ENCODE measurements around the gene CORO2A.

DNA sequence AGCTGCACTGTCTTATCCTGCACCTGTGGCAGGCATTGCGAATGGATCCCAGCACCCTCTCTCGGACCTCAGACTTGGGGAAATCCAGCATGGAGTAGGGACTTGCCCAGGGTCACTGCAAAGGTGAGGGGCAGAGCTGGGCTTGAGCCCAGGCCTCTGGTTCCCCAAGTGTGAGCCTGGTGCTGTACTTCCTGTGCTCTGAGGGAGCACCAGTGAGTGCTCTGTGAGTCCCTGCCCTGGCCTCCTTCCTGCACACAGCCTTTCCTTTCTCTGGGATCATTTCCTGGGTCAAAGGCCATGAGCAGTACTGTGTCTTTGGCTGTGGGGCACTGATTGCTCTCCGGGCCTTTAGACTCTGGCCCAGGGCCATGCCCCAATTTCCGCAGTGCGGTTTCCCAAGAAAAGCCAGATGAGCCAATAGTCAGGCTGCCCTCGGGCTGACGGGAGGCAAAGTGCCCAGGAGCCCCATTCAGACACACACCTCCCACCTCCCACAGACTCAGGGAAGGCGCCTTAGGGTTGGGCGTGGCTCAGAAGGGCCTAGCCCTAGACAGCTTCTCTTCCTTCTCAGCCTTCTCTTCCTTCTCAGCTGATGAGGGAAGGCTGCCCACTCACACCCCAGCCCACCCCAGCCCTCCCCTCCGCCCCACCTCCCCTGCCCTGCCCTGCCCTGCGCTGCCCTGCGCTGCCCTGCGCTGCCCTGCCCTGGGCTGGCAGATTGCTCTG lies 50.1 kb downstream of the CORO2A start:
- TF ChIP-seq, protein P1, sequence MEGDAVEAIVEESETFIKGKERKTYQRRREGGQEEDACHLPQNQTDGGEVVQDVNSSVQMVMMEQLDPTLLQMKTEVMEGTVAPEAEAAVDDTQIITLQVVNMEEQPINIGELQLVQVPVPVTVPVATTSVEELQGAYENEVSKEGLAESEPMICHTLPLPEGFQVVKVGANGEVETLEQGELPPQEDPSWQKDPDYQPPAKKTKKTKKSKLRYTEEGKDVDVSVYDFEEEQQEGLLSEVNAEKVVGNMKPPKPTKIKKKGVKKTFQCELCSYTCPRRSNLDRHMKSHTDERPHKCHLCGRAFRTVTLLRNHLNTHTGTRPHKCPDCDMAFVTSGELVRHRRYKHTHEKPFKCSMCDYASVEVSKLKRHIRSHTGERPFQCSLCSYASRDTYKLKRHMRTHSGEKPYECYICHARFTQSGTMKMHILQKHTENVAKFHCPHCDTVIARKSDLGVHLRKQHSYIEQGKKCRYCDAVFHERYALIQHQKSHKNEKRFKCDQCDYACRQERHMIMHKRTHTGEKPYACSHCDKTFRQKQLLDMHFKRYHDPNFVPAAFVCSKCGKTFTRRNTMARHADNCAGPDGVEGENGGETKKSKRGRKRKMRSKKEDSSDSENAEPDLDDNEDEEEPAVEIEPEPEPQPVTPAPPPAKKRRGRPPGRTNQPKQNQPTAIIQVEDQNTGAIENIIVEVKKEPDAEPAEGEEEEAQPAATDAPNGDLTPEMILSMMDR (IDR thresholded peaks at IDR 0.05): no peak
- TF ChIP-seq POLR2A (IDR thresholded peaks at IDR 0.05): no peak

Data from prostate gland (tissue), 2 donors.